Suprapubic skin (tissue), 4 donors: ENCODE measurements around the gene TRIM47.

Experiments used
- CTCF ChIP-seq, 2 donors: fragments of 200-600 bp in 1 of 2; fragments of 450-650 bp in 1 of 2; sonication (generic) in 1 of 2; IDR thresholded peaks; one replicate each; pipeline ENCODE4 v1.5.1; 2016 to 2019; ENCODE audit warnings: antibody characterized with exemption in 2 of 2, mild to moderate bottlenecking in 1 of 2, moderate library complexity in 1 of 2
- EP300 ChIP-seq: sonication (generic); formaldehyde crosslinking; IDR thresholded peaks from one replicate; pipeline ENCODE4 v1.6.1; 2017; ENCODE audit warnings: antibody characterized with exemption
- POLR2A ChIP-seq, 2 donors: fragments of 450-650 bp; IDR thresholded peaks; one replicate each; pipeline ENCODE4 v1.6.1; 2017; ENCODE audit warnings: antibody characterized with exemption in 2 of 2, mild to moderate bottlenecking in 2 of 2, moderate library complexity in 2 of 2
- POLR2AphosphoS5 ChIP-seq, 3 donors: sonication (generic); formaldehyde crosslinking; IDR thresholded peaks; one replicate each; pipeline ENCODE4 v1.6.1; 2017; ENCODE audit warnings: antibody characterized with exemption in 3 of 3

- TF ChIP-seq POLR2AphosphoS5 (IDR thresholded peaks at IDR 0.05) (peak in 2 of 3 donors; percentile 76 to 91), CTCF (IDR thresholded peaks at IDR 0.05) (peak; percentile 96 to 97), POLR2A (IDR thresholded peaks at IDR 0.05) (peak in 1 of 2 donors; percentile 41), EP300 (no peak)
Measured at GRCh38 chr17:75904749-75905521, 26.6 kb upstream of the TRIM47 start, which contains the start of gene MRPL38.
